HPDE6-E6E7 (cell line): ENCODE data around the gene OR2H2.

Experiments
- DNase-seq: peaks from one replicate; pipeline ENCODE4 v3.0.0; 2011; ENCODE audit warnings: missing footprints; ENCODE audit errors: extremely low spot score

OR2H2 gene

DNA sequence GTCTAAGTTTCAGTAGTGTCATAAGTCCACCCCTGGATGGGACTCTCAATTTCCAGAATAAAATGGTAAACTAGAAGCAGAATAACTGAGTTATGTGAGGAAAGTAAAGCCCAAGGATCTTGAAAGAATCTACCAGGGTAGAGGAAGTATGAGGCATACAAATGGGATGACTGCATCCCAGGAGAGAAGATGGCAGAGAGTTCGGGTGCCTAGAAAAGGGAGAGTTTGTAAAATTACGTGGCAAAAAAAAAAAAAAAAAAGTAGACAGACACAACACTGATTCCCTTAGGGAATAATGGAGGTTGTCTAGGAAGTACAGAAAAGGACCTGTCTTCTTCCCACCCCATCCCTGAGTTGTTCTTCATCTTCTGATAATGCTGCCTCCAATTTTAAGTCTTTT is 44.6 kb downstream of the OR2H2 start:
- DNase-seq: no peak

GRCh38 chr6:29630315-29630714 is 45.4 kb downstream of the OR2H2 start:
- DNase-seq: no peak

- DNase-seq: no peak
These were observed 46.4 kb downstream of the OR2H2 start for GRCh38 chr6:29631209-29631810.

GRCh38 chr6:29631860-29632731 is 47.2 kb downstream of the OR2H2 start:
- DNase-seq: peak; percentile 25

DNA sequence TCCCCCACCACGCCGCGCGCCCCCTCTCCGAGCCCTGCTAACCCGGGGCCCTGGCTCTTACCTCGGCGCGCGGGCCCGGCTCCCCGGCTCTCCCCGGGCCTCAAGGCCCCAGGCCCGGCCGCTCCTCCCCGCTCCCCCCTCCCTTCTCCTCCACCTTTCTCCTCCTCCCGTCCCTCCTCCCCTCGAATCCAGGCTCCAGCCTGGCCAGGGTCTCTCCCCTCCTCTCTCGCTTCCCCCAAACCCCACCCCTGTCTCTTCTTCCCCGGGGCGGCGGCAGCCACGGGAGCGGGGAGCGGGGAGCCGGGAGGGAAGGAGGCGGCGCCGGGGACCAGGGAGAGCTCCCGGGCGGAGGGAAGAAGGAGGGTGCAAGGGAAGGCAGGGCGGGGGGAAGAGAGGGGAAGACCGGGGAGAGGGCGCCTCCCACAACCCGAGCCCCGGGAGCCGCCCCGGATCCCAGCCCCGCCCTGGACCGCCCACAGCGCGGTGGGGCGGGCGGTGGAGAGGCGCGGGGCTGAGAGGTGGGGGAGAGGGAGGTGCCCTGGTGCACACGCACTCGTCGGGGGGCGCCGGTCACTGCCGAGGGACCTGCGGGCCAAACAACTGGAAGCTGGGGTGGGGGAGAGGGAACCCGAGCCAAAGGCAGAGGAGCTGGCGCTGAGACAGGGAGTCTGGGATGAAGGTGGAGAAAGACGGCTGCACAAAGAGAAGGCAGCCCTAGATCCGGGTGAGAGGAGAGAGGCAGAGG is 48.0 kb downstream of the OR2H2 start, which contains the start of gene GABBR1:
TSS of gene GABBR1 (minus strand) at position 395 of the 745 bp plus-strand sequence. CDS start 798 bp downstream, outside the sequence.
- peak; percentile 94 for DNase-seq

DNA sequence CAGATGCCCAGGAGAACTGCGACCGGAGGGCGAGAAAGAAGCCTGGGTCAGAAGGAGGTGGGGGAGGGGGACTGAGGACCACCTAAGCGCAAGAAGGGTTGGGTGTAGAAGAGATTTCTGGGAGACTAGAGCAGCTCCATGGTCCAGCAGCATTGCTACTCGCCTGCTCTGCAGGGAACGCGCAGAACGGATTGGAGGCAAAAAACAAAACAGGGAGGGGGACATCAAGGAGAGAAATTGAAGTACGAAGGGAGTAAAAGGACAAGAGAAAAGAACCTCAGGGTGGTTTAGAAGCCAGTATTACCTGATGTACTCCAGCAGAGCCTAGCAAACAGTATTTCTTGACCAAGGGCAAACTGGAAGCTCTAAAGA is 48.6 kb downstream of the OR2H2 start:
- DNase-seq: no peak

DNA sequence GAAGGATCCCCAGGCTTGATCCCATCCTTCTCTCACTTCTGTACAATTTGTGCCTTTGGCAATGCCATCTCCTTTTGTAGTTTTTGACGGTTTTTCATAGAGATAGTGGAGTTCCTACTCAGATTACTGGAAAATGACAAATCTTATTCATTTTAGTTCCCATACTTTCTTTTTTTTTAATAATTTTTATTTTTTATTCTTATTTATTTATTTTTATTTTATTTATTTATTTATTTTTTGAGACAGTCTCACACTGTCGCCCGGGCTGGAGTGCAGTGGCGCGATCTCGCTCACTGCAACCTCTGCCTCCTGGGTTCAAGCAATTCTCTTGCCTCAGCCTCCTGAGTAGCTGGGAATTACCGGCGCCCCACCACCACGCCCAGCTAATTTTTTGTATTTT is 52.3 kb downstream of the OR2H2 start:
- no peak for DNase-seq
